H9 (cell line): ENCODE results near the gene ST6GALNAC6. TPM values are rescaled to one million over a fixed set of nuclear protein-coding genes. Genes with fewer than 3 reads are reported as not detected.

ENCODE experiments used
- DNase-seq: peaks from one replicate; pipeline ENCODE4 v3.0.0-alpha.2; 2017
- H2AFZ ChIP-seq: one replicate; pipeline ENCODE4 v1.6.1; 2013; ENCODE audit warnings: mild to moderate bottlenecking, low read length, control low read depth, moderate library complexity
- H2AK5ac ChIP-seq: 2 replicates; pipeline ENCODE4 v1.6.1; 2013; ENCODE audit warnings: low read length, control low read depth, mixed read lengths; ENCODE audit not compliant: insufficient read length
- H2BK120ac ChIP-seq: one replicate; pipeline ENCODE4 v1.6.1; 2013; ENCODE audit warnings: low read depth, mild to moderate bottlenecking, low read length, control low read depth, inconsistent platforms; ENCODE audit not compliant: poor library complexity, severe bottlenecking
- H2BK12ac ChIP-seq: 2 replicates; pipeline ENCODE4 v1.6.1; 2013; ENCODE audit warnings: low read length, control low read depth, mixed read lengths, low read depth; ENCODE audit not compliant: insufficient read length
- H2BK15ac ChIP-seq: 2 replicates; pipeline ENCODE4 v1.6.1; 2013; ENCODE audit warnings: low read depth, low read length, control low read depth
- H2BK20ac ChIP-seq: one replicate; pipeline ENCODE4 v1.6.1; 2013; ENCODE audit warnings: low read depth, mild to moderate bottlenecking, low read length, control low read depth, inconsistent platforms; ENCODE audit not compliant: poor library complexity, severe bottlenecking
- H2BK5ac ChIP-seq: 2 replicates; pipeline ENCODE4 v1.6.1; 2013; ENCODE audit warnings: low read length, control low read depth, mixed read lengths; ENCODE audit not compliant: insufficient read length
- H3K14ac ChIP-seq: 2 replicates; pipeline ENCODE4 v1.6.1; 2013; ENCODE audit warnings: low read length, control low read depth; ENCODE audit not compliant: insufficient read depth
- H3K18ac ChIP-seq: 2 replicates; pipeline ENCODE4 v1.6.1; 2013; ENCODE audit warnings: low read depth, mild to moderate bottlenecking, mixed read lengths, low read length, control low read depth; ENCODE audit not compliant: insufficient read length
- H3K23ac ChIP-seq: 2 replicates; pipeline ENCODE4 v1.6.1; 2013; ENCODE audit warnings: low read length, control low read depth, mixed read lengths, low read depth; ENCODE audit not compliant: insufficient read length
- H3K23me2 ChIP-seq: 2 replicates; pipeline ENCODE4 v1.6.1; 2013; ENCODE audit warnings: low read depth, mild to moderate bottlenecking, mixed read lengths, low read length, control low read depth; ENCODE audit not compliant: insufficient read length, poor library complexity, severe bottlenecking
- H3K27ac ChIP-seq: 2 replicates; pipeline ENCODE4 v1.5.1; 2013; ENCODE audit warnings: low read length, control low read depth, mixed read lengths, low read depth; ENCODE audit not compliant: insufficient read length
- H3K27me3 ChIP-seq: 2 replicates; pipeline ENCODE4 v1.6.1; 2013; ENCODE audit warnings: low read length, control low read depth, inconsistent platforms; ENCODE audit not compliant: insufficient read depth
- H3K4ac ChIP-seq: 2 replicates; pipeline ENCODE4 v1.6.1; 2013; ENCODE audit warnings: low read depth, mild to moderate bottlenecking, control low read depth, inconsistent platforms, low read length, moderate library complexity
- H3K4me1 ChIP-seq: 2 replicates; pipeline ENCODE4 v1.6.1; 2013; ENCODE audit warnings: low read length, control low read depth, inconsistent platforms; ENCODE audit not compliant: insufficient read depth
- H3K4me2 ChIP-seq: 2 replicates; pipeline ENCODE4 v1.6.1; 2013; ENCODE audit warnings: low read length, control low read depth, mixed read lengths; ENCODE audit not compliant: insufficient read length, insufficient read depth
- H3K56ac ChIP-seq: 2 replicates; pipeline ENCODE4 v1.6.1; 2013; ENCODE audit warnings: low read depth, mild to moderate bottlenecking, mixed read lengths, low read length, control low read depth; ENCODE audit not compliant: insufficient read length
- H3K79me1 ChIP-seq: 2 replicates; pipeline ENCODE4 v1.6.1; 2013; ENCODE audit warnings: low read depth, mild to moderate bottlenecking, moderate library complexity, low read length, control low read depth, inconsistent platforms; ENCODE audit not compliant: insufficient read depth, poor library complexity, severe bottlenecking
- H3K79me2 ChIP-seq: 2 replicates; pipeline ENCODE4 v1.6.1; 2013; ENCODE audit warnings: low read length, control low read depth, inconsistent platforms; ENCODE audit not compliant: insufficient read depth
- H3K9ac ChIP-seq: 2 replicates; pipeline ENCODE4 v1.6.1; 2013; ENCODE audit warnings: low read length, control low read depth, mixed read lengths; ENCODE audit not compliant: insufficient read length; ENCODE audit errors: extremely low read depth
- H3K9me3 ChIP-seq: one replicate; pipeline ENCODE4 v1.6.1; 2013; ENCODE audit warnings: low read depth, low read length, inconsistent platforms; ENCODE audit not compliant: control insufficient read depth
- H3T11ph ChIP-seq: one replicate; pipeline ENCODE4 v1.6.1; 2013; ENCODE audit warnings: mild to moderate bottlenecking, low read length, control low read depth, inconsistent platforms
- H4K20me1 ChIP-seq: one replicate; pipeline ENCODE4 v1.6.1; 2013; ENCODE audit not compliant: control insufficient read depth, insufficient read length, insufficient read depth
- H4K5ac ChIP-seq: 2 replicates; pipeline ENCODE4 v1.6.1; 2013; ENCODE audit warnings: low read depth, mild to moderate bottlenecking, mixed read lengths, low read length, control low read depth; ENCODE audit not compliant: insufficient read length
- H4K8ac ChIP-seq: replicated peaks from 2 replicates; pipeline ENCODE4 v1.6.1; 2013; ENCODE audit warnings: low read length, control low read depth, mixed read lengths, low read depth; ENCODE audit not compliant: insufficient read length
- H4K91ac ChIP-seq: 2 replicates; pipeline ENCODE4 v1.6.1; 2013; ENCODE audit warnings: low read depth, mild to moderate bottlenecking, moderate library complexity, mixed read lengths, low read length, control low read depth; ENCODE audit not compliant: insufficient read length
- H3K27ac Mint-ChIP-seq, 3 experiments: 2 replicates in 2 of 3; 3 replicates in 1 of 3; pipeline ENCODE4 v1.8.0; 2020 to 2021; ENCODE audit warnings: mixed read lengths in 3 of 3, mild to moderate bottlenecking in 1 of 3, moderate library complexity in 1 of 3
- H3K27me3 Mint-ChIP-seq: 2 replicates; pipeline ENCODE4 v1.8.0; 2021; ENCODE audit warnings: low read depth, mild to moderate bottlenecking, moderate library complexity, mixed read lengths
- H3K36me3 Mint-ChIP-seq, 3 experiments: 2 replicates in 2 of 3; 3 replicates in 1 of 3; pipeline ENCODE4 v1.8.0; 2020 to 2021; ENCODE audit warnings: low read depth in 3 of 3, mixed read lengths in 3 of 3; ENCODE audit not compliant: insufficient read depth in 1 of 3
- H3K4me1 Mint-ChIP-seq, 2 experiments: 2 replicates each; pipeline ENCODE4 v1.8.0; 2020; ENCODE audit warnings: mixed read lengths in 2 of 2
- H3K4me3 Mint-ChIP-seq, 2 experiments: 2 replicates in 1 of 2; 3 replicates in 1 of 2; pipeline ENCODE4 v1.8.0; 2020 to 2021; ENCODE audit warnings: mild to moderate bottlenecking in 2 of 2, mixed read lengths in 2 of 2, moderate library complexity in 1 of 2
- H3K9me3 Mint-ChIP-seq, 2 experiments: 2 replicates in 1 of 2; 3 replicates in 1 of 2; pipeline ENCODE4 v1.8.0; 2020; ENCODE audit warnings: mild to moderate bottlenecking in 2 of 2, mixed read lengths in 2 of 2, moderate library complexity in 1 of 2
- CTCF ChIP-seq: fragments of 200-600 bp; sonication (generic); conservative IDR thresholded peaks from 3 replicates; pipeline ENCODE4 v1.8.0; 2021; ENCODE audit warnings: antibody characterized with exemption, mild to moderate bottlenecking
- WGBS: extraction: QIAGEN DNeasy Blood & Tissue Kit; methylation state at CpG from one replicate; pipeline ENCODE4 v1.1.7; 2013; ENCODE audit warnings: missing lambda C conversion rate, low lambda C conversion rate, mixed read lengths; ENCODE audit not compliant: insufficient read length; ENCODE audit errors: extremely low coverage; 5-methylcytosine and 5-hydroxymethylcytosine counted together
- total RNA-seq: library from RNA; stranded (reverse); gene quantifications from 2 replicates; pipeline ENCODE4 v1.2.1, GENCODE V29; 2021

Gene ST6GALNAC6
- total RNA-seq, 1 experiment from 2014 or later = 29.8 TPM

GRCh38 chr9:127943731-127944144, 44.3 kb upstream of the ST6GALNAC6 start:
- H3K27ac ChIP-seq = no peak overlapping the region
- peaks cover 8 to 33% of the 10 kb centered on the region in 2 experiments for H3K4me1 Mint-ChIP-seq

More at GRCh38 chr9:127943731-127944144, 44.3 kb upstream of the ST6GALNAC6 start:
- H2BK12ac ChIP-seq = no peak overlapping the region
- H3K23me2 ChIP-seq = no peaks in the 10 kb centered on the region
- Mint-ChIP-seq H3K4me3 (no peak overlapping the region), H3K27ac (peak overlapping the region in 2 of 3 experiments; percentile 61 to 79; a peak in 4 of 7 replicates), H3K27me3 (no peaks in the 10 kb centered on the region), H3K9me3 (no peaks in the 10 kb centered on the region), H3K36me3 (peaks cover 10 to 53% (median 46%) of the 10 kb centered on the region in 3 experiments; a peak in 6 of 7 replicates)
- H3K79me2 ChIP-seq = no peaks in the 10 kb centered on the region
- no peaks in the 10 kb centered on the region for H4K20me1 ChIP-seq
- DNase-seq = peak; percentile 93
- H2BK5ac ChIP-seq = no peak overlapping the region
- H3K23ac ChIP-seq = no peak overlapping the region
- no peak overlapping the region for H4K8ac ChIP-seq
- H3K18ac ChIP-seq = no peak overlapping the region
- no CpG with 5 or more reads among the region's 13 CpGs for WGBS
- H3K79me1 ChIP-seq = no peaks in the 10 kb centered on the region
- no peak overlapping the region for H4K91ac ChIP-seq
- no peak overlapping the region for H3T11ph ChIP-seq
- no peak overlapping the region for H3K14ac ChIP-seq
- H3K4me2 ChIP-seq = no peak overlapping the region
- no peak overlapping the region for H2AK5ac ChIP-seq
- no peak overlapping the region for H2BK20ac ChIP-seq
- no peak overlapping the region for H3K4ac ChIP-seq
- H2BK15ac ChIP-seq = no peak overlapping the region
- H3K9ac ChIP-seq = no peak overlapping the region
- TF ChIP-seq CTCF = peak; percentile 92
- no peaks in the 10 kb centered on the region for H3K27me3 ChIP-seq
- no peak overlapping the region for H2AFZ ChIP-seq
- H4K5ac ChIP-seq = no peak overlapping the region
- no peaks in the 10 kb centered on the region for H3K4me1 ChIP-seq
- H3K9me3 ChIP-seq = no peaks in the 10 kb centered on the region
- no peak overlapping the region for H3K56ac ChIP-seq
- no peak overlapping the region for H2BK120ac ChIP-seq
